H1 (cell line): ENCODE results near the gene KCND1. TPM values are rescaled to one million over a fixed set of nuclear protein-coding genes. Genes with fewer than 3 reads are reported as not detected.
A peak's percentile ranks its signal among the peaks of the same experiment; 100 is the strongest.

ENCODE experiments used
- CTCF ChIA-PET: fragments of 300-600 bp; sonication (Branson Sonifier 250); formaldehyde crosslinking; loops from one replicate; lab custom pipeline; 2021; ENCODE audit not compliant: partially characterized antibody; lab: Charles Lee
- POLR2A ChIA-PET: fragments of 300-600 bp; sonication (Branson Sonifier 250); formaldehyde crosslinking; loops from one replicate; lab custom pipeline; 2021; ENCODE audit warnings: inconsistent platforms; ENCODE audit not compliant: partially characterized antibody; lab: Charles Lee
- DNase-seq, 2 experiments: peaks; one replicate each; pipeline versions ENCODE4 v3.0.0 to v3.0.0-alpha.2; 2010 to 2022; ENCODE audit warnings: low spot score in 2 of 2, low read depth in 1 of 2, mixed read lengths in 1 of 2
- FAIRE-seq: peaks from 2 replicates; lab custom pipeline; 2011; peaks lifted over from hg19 to GRCh38; lab: Jason Lieb, UNC
- H2AFZ ChIP-seq: 2 replicates; pipeline ENCODE4 v1.8.1; 2012; ENCODE audit warnings: low read length, inconsistent platforms
- H2AK5ac ChIP-seq: 2 replicates; pipeline ENCODE4 v1.6.1; 2013; ENCODE audit warnings: low read depth, low read length
- H2BK120ac ChIP-seq: replicated peaks from 2 replicates; pipeline ENCODE3; 2013; ENCODE audit warnings: low read depth, low read length, inconsistent platforms
- H2BK12ac ChIP-seq: 2 replicates; pipeline ENCODE4 v1.6.1; 2013; ENCODE audit warnings: low read depth, low read length
- H2BK15ac ChIP-seq: 2 replicates; pipeline ENCODE4 v1.6.1; 2013; ENCODE audit warnings: low read length
- H2BK20ac ChIP-seq: 2 replicates; pipeline ENCODE4 v1.6.1; 2013; ENCODE audit warnings: low read length
- H2BK5ac ChIP-seq: 2 replicates; pipeline ENCODE4 v1.6.1; 2013; ENCODE audit warnings: low read depth, low read length
- H3K14ac ChIP-seq: 2 replicates; pipeline ENCODE4 v1.6.1; 2013; ENCODE audit warnings: inconsistent platforms; ENCODE audit not compliant: insufficient read length
- H3K18ac ChIP-seq: 2 replicates; pipeline ENCODE4 v1.6.1; 2013; ENCODE audit warnings: low read length; ENCODE audit errors: extremely low read depth
- H3K23ac ChIP-seq: 2 replicates; pipeline ENCODE4 v1.6.1; 2013; ENCODE audit warnings: inconsistent platforms; ENCODE audit not compliant: insufficient read length
- H3K23me2 ChIP-seq: 2 replicates; pipeline ENCODE4 v1.6.1; 2013; ENCODE audit warnings: low read depth, low read length
- H3K27ac ChIP-seq: 2 replicates; pipeline ENCODE4 v1.6.1; 2011; ENCODE audit warnings: low read depth, low read length, inconsistent platforms
- H3K27me3 ChIP-seq, 4 experiments: replicated peaks in 1 of 4; 1 replicate in 1 of 4; 2 replicates in 3 of 4; pipeline versions ENCODE4 v1.6.1 to v1.8.1; 2011 to 2013; ENCODE audit warnings: low read length in 3 of 4, mild to moderate bottlenecking in 3 of 4, inconsistent platforms in 2 of 4, mixed read lengths in 2 of 4, moderate library complexity in 1 of 4; ENCODE audit not compliant: control insufficient read depth in 3 of 4, insufficient read depth in 3 of 4; ENCODE audit errors: extremely low read depth in 1 of 4
- H3K36me3 ChIP-seq, 4 experiments: 2 replicates each; pipeline versions ENCODE4 v1.6.1 to v1.8.1; 2011 to 2013; ENCODE audit warnings: mild to moderate bottlenecking in 4 of 4, low read length in 3 of 4, moderate library complexity in 2 of 4, control low read depth in 1 of 4, inconsistent platforms in 1 of 4; ENCODE audit not compliant: insufficient read depth in 4 of 4, control insufficient read depth in 2 of 4
- H3K4ac ChIP-seq: replicated peaks from 2 replicates; pipeline ENCODE3; 2013; ENCODE audit warnings: low read length, low read depth, mixed read lengths, inconsistent platforms; ENCODE audit not compliant: insufficient read length
- H3K4me1 ChIP-seq, 4 experiments: replicated peaks in 1 of 4; 1 replicate in 1 of 4; 2 replicates in 3 of 4; pipeline versions ENCODE4 v1.6.1 to v1.8.1; 2011 to 2013; ENCODE audit warnings: low read length in 3 of 4, inconsistent platforms in 2 of 4, mixed read lengths in 1 of 4; ENCODE audit not compliant: insufficient read depth in 4 of 4, control insufficient read depth in 3 of 4
- H3K4me2 ChIP-seq, 2 experiments: 2 replicates each; pipeline versions ENCODE4 v1.6.1 to v1.8.1; 2011 to 2013; ENCODE audit warnings: low read depth in 2 of 2, low read length in 2 of 2, control low read depth in 1 of 2, inconsistent platforms in 1 of 2, mild to moderate bottlenecking in 1 of 2; ENCODE audit not compliant: insufficient read depth in 1 of 2
- H3K4me3 ChIP-seq, 4 experiments: fragments of 200-600, 300-600 bp in 1 of 4; sonication (generic), shearing (Covaris generic), sonication (Bioruptor Twin) in 1 of 4; 2 replicates each; pipeline versions ENCODE4 v1.5.1 to v1.8.1; 2011 to 2016; ENCODE audit warnings: low read length in 4 of 4, low read depth in 3 of 4, control low read depth in 2 of 4, inconsistent platforms in 2 of 4, mild to moderate bottlenecking in 2 of 4, mixed read lengths in 1 of 4, moderate library complexity in 1 of 4; ENCODE audit not compliant: insufficient read depth in 2 of 4; ENCODE audit errors: extremely low read depth in 1 of 4
- H3K56ac ChIP-seq: replicated peaks from 2 replicates; pipeline ENCODE3; 2013; ENCODE audit warnings: low read depth, mild to moderate bottlenecking, mixed read lengths, low read length, inconsistent platforms; ENCODE audit not compliant: insufficient read length
- H3K79me1 ChIP-seq: 2 replicates; pipeline ENCODE4 v1.6.1; 2013; ENCODE audit warnings: low read depth, low read length, control low read depth
- H3K79me2 ChIP-seq, 2 experiments: 2 replicates each; pipeline versions ENCODE4 v1.6.1 to v1.8.1; 2012 to 2013; ENCODE audit warnings: low read length in 2 of 2, mild to moderate bottlenecking in 2 of 2, inconsistent platforms in 1 of 2; ENCODE audit not compliant: insufficient read depth in 2 of 2, control insufficient read depth in 1 of 2
- H3K9ac ChIP-seq, 4 experiments: replicated peaks in 1 of 4; 1 replicate in 1 of 4; 2 replicates in 3 of 4; pipeline versions ENCODE4 v1.6.1 to v1.8.1; 2011 to 2013; ENCODE audit warnings: low read depth in 3 of 4, low read length in 3 of 4, control low read depth in 2 of 4, mild to moderate bottlenecking in 2 of 4, moderate library complexity in 2 of 4, inconsistent platforms in 1 of 4; ENCODE audit errors: extremely low read depth in 1 of 4
- H3K9me3 ChIP-seq, 2 experiments: 2 replicates each; pipeline versions ENCODE4 v1.6.1 to v1.8.1; 2012 to 2013; ENCODE audit warnings: mild to moderate bottlenecking in 2 of 2, moderate library complexity in 2 of 2, control low read depth in 1 of 2, inconsistent platforms in 1 of 2, low read depth in 1 of 2, low read length in 1 of 2, mixed read lengths in 1 of 2; ENCODE audit not compliant: insufficient read depth in 2 of 2
- H4K20me1 ChIP-seq, 2 experiments: replicated peaks in 1 of 2; 2 replicates each; pipeline versions ENCODE3 to v1.8.1; 2011 to 2013; ENCODE audit warnings: inconsistent platforms in 2 of 2, low read length in 2 of 2, mild to moderate bottlenecking in 1 of 2; ENCODE audit not compliant: insufficient read depth in 2 of 2, control insufficient read depth in 1 of 2
- H4K5ac ChIP-seq: 2 replicates; pipeline ENCODE4 v1.6.1; 2013; ENCODE audit warnings: low read length, low read depth, mixed read lengths, inconsistent platforms; ENCODE audit not compliant: insufficient read length
- H4K8ac ChIP-seq: 2 replicates; pipeline ENCODE4 v1.8.0; 2013; ENCODE audit warnings: mild to moderate bottlenecking, moderate library complexity, low read length, inconsistent platforms; ENCODE audit not compliant: insufficient read depth; ENCODE audit errors: extremely low read depth
- H4K91ac ChIP-seq: replicated peaks from 2 replicates; pipeline ENCODE3; 2013; ENCODE audit warnings: low read length, mixed read lengths, inconsistent platforms; ENCODE audit not compliant: insufficient read length
- ASH2L ChIP-seq: fragments of 200-600, 300-600 bp; sonication (generic); IDR thresholded peaks from one replicate; pipeline ENCODE4 v1.7.1; 2017; ENCODE audit warnings: low read length
- CEBPB ChIP-seq: IDR thresholded peaks from 2 replicates; pipeline ENCODE4 v1.6.1; 2012; ENCODE audit warnings: low read depth, low read length
- POLR2A ChIP-seq, 2 experiments: IDR thresholded peaks; 1 replicate in 1 of 2; 2 replicates in 1 of 2; pipeline ENCODE4 v1.6.1; 2011; ENCODE audit warnings: low read depth in 2 of 2, low read length in 2 of 2, mild to moderate bottlenecking in 2 of 2; ENCODE audit errors: control extremely low read depth in 1 of 2
- WGBS, 2 experiments: shearing (Covaris generic) in 1 of 2; methylation state at CpG; one replicate each; pipeline versions ENCODE4 v1.1.6 to v1.1.7; 2013 to 2015; ENCODE audit warnings: low lambda C conversion rate in 2 of 2, mixed read lengths in 2 of 2, inconsistent platforms in 1 of 2, low coverage in 1 of 2, missing lambda C conversion rate in 1 of 2; ENCODE audit not compliant: insufficient replicate concordance in 2 of 2, insufficient coverage in 1 of 2, insufficient read length in 1 of 2; ENCODE audit errors: extremely low coverage in 1 of 2, missing lambda C conversion rate in 1 of 2; 5-methylcytosine and 5-hydroxymethylcytosine counted together
- polyA plus RNA-seq, 7 experiments: library from polyadenylated mRNA; depleted of rRNA in 3 of 7; stranded (reverse) in 5 of 7; unstranded in 2 of 7; fragments of >200 nt in 5 of 7; fragments of 200-250 nt in 2 of 7; gene quantifications; 1 replicate in 5 of 7; 2 replicates in 1 of 7; 4 replicates in 1 of 7; pipeline versions ENCODE4 v1.2.1 to v1.2.3, GENCODE V29; 2011 to 2013; ENCODE audit warnings: missing spikeins in 2 of 7, mixed read lengths in 2 of 7
- total RNA-seq: library from RNA; stranded (reverse); fragmentation: NEBNext Ultra II Directional; extraction: Animal tissue kit (Norgen Biotek cat#: 25700); gene quantifications from 2 replicates; pipeline ENCODE4 v1.2.1, GENCODE V29; 2021

KCND1 gene
- total and polyA plus RNA-seq, 2 of the 8 experiments (the other 6 are each of a cell fraction or from before 2014, with no cell fraction given), result 3.1 to 6.8 TPM

- Histone ChIP-seq H3K18ac (peak overlapping the region; percentile 87), H3K14ac (no peak overlapping the region), H3K23ac (peak overlapping the region; percentile 53), H3K27ac (peak overlapping the region; percentile 83; the same call in 1 of the 2 replicates), H3K4me3 (peak overlapping the region; percentile 52 to 96 (median 75); a peak in 7 of 8 replicates), H2AFZ (no peak overlapping the region), H3K56ac (no peak overlapping the region), H2BK15ac (0 out of 2 replicates have a peak overlapping the region, but pooled peaks have one; percentile 61), H3K4me1 (peaks cover 8 to 15% (median 12%) of the 10 kb centered on the region in 4 experiments; a peak in 6 of 7 replicates), H2BK12ac (peak overlapping the region; percentile 84), H3K23me2 (peaks cover 11% of the 10 kb centered on the region), H3K36me3 (peaks cover 0 to 36% (median 18%) of the 10 kb centered on the region in 4 experiments; a peak in 7 of 8 replicates), H3K4ac (peak overlapping the region; percentile 75), H4K5ac (no peak overlapping the region), H2BK120ac (peak overlapping the region; percentile 21), H4K20me1 (peaks cover 7 to 15% of the 10 kb centered on the region in 2 experiments), H2BK20ac (peak overlapping the region; percentile 90; the same call in 1 of the 2 replicates), H2AK5ac (peak overlapping the region; percentile 93; the same call in 1 of the 2 replicates), H3K4me2 (peak overlapping the region; percentile 79 to 94), H3K79me2 (peaks cover 16 to 56% of the 10 kb centered on the region in 2 experiments), H3K27me3 (no peaks in the 10 kb centered on the region), H2BK5ac (peak overlapping the region; percentile 96), H4K8ac (no peak overlapping the region), H3K9me3 (no peaks in the 10 kb centered on the region), H4K91ac (peak overlapping the region; percentile 83), H3K9ac (peak overlapping the region in 2 of 4 experiments; percentile 74 to 83; a peak in 3 of 7 replicates), H3K79me1 (no peaks in the 10 kb centered on the region)
- no peak for DNase-seq
- CTCF ChIA-PET, result interaction anchor here (2.2 kb wide), 1 partner anchor 26 kb away, joined by 6 read pairs; no protein-coding TSS in a partner anchor
- TF ChIP-seq POLR2A (IDR thresholded peaks at IDR 0.05; ENCODE audit: control extremely low read depth in 1 of 2, low read depth in 2 of 2, low read length in 2 of 2) (peak in 1 of 2 experiments; percentile 20; a peak in 1 of 3 replicates), CEBPB (no peak), ASH2L (no peak)
- 68% methylated on average over 8 of the region's 8 CpGs; no CpG with 5 or more reads in 1 of the 2 experiments for WGBS, 2 experiments
- POLR2A ChIA-PET, result interaction anchor here (1.0 to 30.9 kb wide), 6 partner anchors 8 to 38 kb away, joined by 3 to 572 read pairs (median 4); partner anchors contain the start of genes PQBP1, SLC35A2 and TIMM17B
- peak; percentile 89 for FAIRE-seq
Observed at GRCh38 chrX:48919947-48920717, 51.5 kb downstream of the KCND1 start.
